Prostate gland (tissue), 2 donors: ENCODE results near the gene TOMM7. TPM values are rescaled to one million over a fixed set of nuclear protein-coding genes. Genes with fewer than 3 reads are reported as not detected.
A peak's percentile ranks its signal among the peaks of the same experiment; 100 is the strongest.

Experiments used
- DNase-seq: peaks from one replicate; pipeline ENCODE4 v3.0.0-alpha.2; 2019; ENCODE audit warnings: low spot score
- H3K27ac ChIP-seq, 2 donors: fragments of 200-600 bp; sonication (generic); 2 replicates each; pipeline ENCODE4 v1.5.1; 2017 to 2019
- H3K27me3 ChIP-seq: fragments of 200-600 bp; sonication (generic); replicated peaks from 2 replicates; pipeline ENCODE4 v1.5.1; 2019; ENCODE audit not compliant: insufficient read depth
- H3K36me3 ChIP-seq, 2 donors: fragments of 200-600 bp; sonication (generic); 1 replicate in 1 of 2; 2 replicates in 1 of 2; pipeline versions ENCODE4 v1.5.1 to v1.8.1; 2017 to 2019
- H3K4me1 ChIP-seq: fragments of 200-600 bp; sonication (generic); replicated peaks from 2 replicates; pipeline ENCODE4 v1.5.1; 2019
- H3K4me3 ChIP-seq, 2 donors: fragments of 200-600 bp; sonication (generic); 2 replicates each; pipeline ENCODE4 v1.5.1; 2017 to 2019
- H3K9me3 ChIP-seq: fragments of 200-600 bp; sonication (generic); 2 replicates; pipeline ENCODE4 v1.5.1; 2017
- POLR2A ChIP-seq: fragments of 450-650 bp; IDR thresholded peaks from one replicate; pipeline ENCODE4 v1.6.1; 2016; ENCODE audit warnings: antibody characterized with exemption, mild to moderate bottlenecking
- POLR2AphosphoS5 ChIP-seq: sonication (generic); formaldehyde crosslinking; IDR thresholded peaks from one replicate; pipeline ENCODE4 v1.6.1; 2017; ENCODE audit warnings: antibody characterized with exemption
- WGBS: methylation state at CpG from one replicate; pipeline ENCODE4 v1.1.5; 2018; 5-methylcytosine and 5-hydroxymethylcytosine counted together
- intact Hi-C: fragments of 100-400 bp; cut with DNase I; formaldehyde crosslinking; loops from one replicate; pipeline ENCODE4 v1.14.2; 2022
- total RNA-seq, 2 donors: library from RNA; depleted of rRNA; stranded (reverse); fragments of >200 nt; gene quantifications; one replicate each; pipeline ENCODE4 v1.1.0, GENCODE V29; 2016
- TF ChIP-seq, protein P1 (sequence below), 4 experiments: fragments of 200-600 bp in 2 of 4; fragments of 450-650 bp in 2 of 4; sonication (generic) in 2 of 4; IDR thresholded peaks; 1 replicate in 3 of 4; 2 replicates in 1 of 4; pipeline ENCODE4 v1.5.1; 2016 to 2019; ENCODE audit warnings: antibody characterized with exemption in 4 of 4, mild to moderate bottlenecking in 2 of 4, moderate library complexity in 2 of 4

The TOMM7 gene
- 100 to 1,000 TPM; 124 to 190 TPM for total RNA-seq

DNA sequence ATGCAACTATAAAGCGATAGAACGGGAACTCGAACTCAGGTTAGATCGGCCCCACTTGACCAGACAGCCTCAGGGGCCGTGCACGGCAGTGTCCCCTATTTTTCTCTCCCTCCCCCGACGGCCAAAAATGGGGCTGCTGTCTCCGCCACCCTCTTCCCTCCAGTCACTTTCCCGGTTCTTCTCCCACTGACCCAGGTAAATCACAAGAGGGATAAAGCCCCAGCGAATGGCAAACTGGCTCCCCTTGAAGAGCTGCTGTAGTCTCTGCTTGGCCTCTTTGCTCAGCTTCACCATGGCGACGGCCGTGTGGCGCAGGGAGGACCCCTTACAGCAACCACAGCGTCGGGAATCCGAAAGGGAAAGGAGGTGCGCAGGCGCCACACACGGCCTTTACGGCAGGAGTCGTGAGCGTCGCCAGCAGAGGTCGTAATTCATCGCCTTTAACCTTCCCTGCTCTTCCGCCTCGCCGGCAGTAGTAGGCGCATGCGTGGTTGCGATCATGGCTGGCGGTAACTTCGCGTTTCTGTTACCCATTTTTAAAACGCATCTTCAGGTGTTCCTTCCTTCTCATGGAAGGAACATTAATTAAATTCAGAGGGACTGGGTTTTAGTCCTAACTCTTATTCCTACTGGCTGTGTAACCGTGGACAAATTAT is at the start of gene TOMM7:
Gene TOMM7, minus strand, starts transcription at position 364 of the 656 bp plus-strand sequence. Its CDS starts 70 bp downstream, at position 294.
- H3K4me1 ChIP-seq = no peaks in the 10 kb centered on the region
- no peaks in the 10 kb centered on the region for H3K9me3 ChIP-seq
- H3K4me3 ChIP-seq = peak within 1 kb of the TSS; percentile 63 to 72
- H3K27ac ChIP-seq = peak within 1 kb of the TSS; percentile 62
- TF ChIP-seq, protein P1, sequence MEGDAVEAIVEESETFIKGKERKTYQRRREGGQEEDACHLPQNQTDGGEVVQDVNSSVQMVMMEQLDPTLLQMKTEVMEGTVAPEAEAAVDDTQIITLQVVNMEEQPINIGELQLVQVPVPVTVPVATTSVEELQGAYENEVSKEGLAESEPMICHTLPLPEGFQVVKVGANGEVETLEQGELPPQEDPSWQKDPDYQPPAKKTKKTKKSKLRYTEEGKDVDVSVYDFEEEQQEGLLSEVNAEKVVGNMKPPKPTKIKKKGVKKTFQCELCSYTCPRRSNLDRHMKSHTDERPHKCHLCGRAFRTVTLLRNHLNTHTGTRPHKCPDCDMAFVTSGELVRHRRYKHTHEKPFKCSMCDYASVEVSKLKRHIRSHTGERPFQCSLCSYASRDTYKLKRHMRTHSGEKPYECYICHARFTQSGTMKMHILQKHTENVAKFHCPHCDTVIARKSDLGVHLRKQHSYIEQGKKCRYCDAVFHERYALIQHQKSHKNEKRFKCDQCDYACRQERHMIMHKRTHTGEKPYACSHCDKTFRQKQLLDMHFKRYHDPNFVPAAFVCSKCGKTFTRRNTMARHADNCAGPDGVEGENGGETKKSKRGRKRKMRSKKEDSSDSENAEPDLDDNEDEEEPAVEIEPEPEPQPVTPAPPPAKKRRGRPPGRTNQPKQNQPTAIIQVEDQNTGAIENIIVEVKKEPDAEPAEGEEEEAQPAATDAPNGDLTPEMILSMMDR (IDR thresholded peaks at IDR 0.05) = peak; percentile 29 to 74 (median 66)
- peak; percentile 96 for TF ChIP-seq POLR2AphosphoS5
- TF ChIP-seq POLR2A = peak; percentile 26
- DNase-seq = peak; percentile 81
- WGBS = under 1% methylated on average over 38 of the region's 38 CpGs
- intact Hi-C loops = loop anchor here (2.0 to 5.0 kb wide), 2 partner anchors 234 to 260 kb away; no protein-coding TSS in a partner anchor
- H3K27me3 ChIP-seq = no peaks in the 10 kb centered on the region
- H3K36me3 ChIP-seq = no peaks in the 10 kb centered on the region

DNA sequence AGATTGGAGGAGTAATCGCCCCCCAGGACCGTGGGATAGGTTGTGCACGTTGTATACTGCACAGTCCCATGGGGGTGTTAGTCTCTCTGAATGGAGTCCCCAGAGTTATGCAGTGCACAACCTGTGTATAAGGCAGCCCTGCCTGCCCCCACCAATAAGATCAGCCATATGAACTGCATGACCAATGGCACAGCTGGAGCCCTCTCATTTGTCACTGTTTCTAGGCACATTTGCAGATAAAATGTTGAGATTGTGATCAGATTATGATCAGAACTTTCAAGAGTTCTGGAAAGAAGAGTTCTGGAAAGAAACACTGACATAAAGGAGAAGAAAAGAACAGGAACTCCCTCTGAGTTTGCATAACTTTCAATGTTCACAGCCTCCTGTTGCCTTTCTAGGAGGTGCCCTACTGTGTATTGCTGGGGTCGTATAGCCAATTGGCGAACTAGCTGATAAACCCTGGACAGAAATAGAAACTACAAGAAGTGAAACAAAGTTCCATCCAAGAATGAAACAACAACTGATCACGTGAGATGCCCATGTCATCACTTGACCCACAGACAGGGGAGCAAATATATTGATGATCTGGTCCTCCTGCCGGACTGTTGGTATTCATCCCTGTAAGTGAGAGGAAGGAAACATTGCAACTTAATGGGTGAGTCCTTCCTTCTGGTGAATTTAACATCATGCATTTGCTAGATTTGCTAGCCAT is 49.6 kb upstream of the TOMM7 start:
- WGBS = 68% methylated on average over 7 of the region's 7 CpGs
- intact Hi-C loops = no loop called here
- no peak overlapping the region for H3K4me3 ChIP-seq
- H3K27ac ChIP-seq = no peak overlapping the region
- no peaks in the 10 kb centered on the region for H3K36me3 ChIP-seq
- no peak for DNase-seq
- no peaks in the 10 kb centered on the region for H3K27me3 ChIP-seq
- no peaks in the 10 kb centered on the region for H3K4me1 ChIP-seq
- H3K9me3 ChIP-seq = no peaks in the 10 kb centered on the region
- TF ChIP-seq POLR2A = no peak
- TF ChIP-seq, protein P1 (IDR thresholded peaks at IDR 0.05) = no peak
- no peak for TF ChIP-seq POLR2AphosphoS5

DNA sequence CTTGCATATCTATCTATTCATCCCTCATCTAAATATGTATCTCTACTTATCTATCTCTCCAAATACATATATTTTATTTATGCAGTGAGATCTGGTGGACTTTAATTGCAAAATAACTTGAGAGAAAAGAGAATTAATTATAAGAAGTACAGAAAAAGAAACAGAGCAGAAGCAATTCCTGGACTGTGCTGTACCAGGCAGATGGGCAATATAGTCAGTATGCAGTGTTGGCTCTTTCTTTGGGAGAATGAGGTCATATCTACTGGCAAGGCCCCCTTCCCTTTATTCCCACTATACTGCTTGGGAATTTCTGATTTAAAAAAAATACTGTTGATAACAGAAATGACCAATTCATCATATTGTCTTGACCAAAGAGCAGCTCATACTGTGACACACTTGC is 49.0 kb upstream of the TOMM7 start:
- Histone ChIP-seq H3K27ac (no peak overlapping the region), H3K4me3 (no peak overlapping the region), H3K27me3 (no peaks in the 10 kb centered on the region), H3K9me3 (no peaks in the 10 kb centered on the region), H3K4me1 (no peaks in the 10 kb centered on the region), H3K36me3 (no peaks in the 10 kb centered on the region)
- intact Hi-C loops = no loop called here
- TF ChIP-seq POLR2AphosphoS5 (no peak), POLR2A (no peak)
- TF ChIP-seq, protein P1 (IDR thresholded peaks at IDR 0.05) = no peak
- no peak for DNase-seq

DNA sequence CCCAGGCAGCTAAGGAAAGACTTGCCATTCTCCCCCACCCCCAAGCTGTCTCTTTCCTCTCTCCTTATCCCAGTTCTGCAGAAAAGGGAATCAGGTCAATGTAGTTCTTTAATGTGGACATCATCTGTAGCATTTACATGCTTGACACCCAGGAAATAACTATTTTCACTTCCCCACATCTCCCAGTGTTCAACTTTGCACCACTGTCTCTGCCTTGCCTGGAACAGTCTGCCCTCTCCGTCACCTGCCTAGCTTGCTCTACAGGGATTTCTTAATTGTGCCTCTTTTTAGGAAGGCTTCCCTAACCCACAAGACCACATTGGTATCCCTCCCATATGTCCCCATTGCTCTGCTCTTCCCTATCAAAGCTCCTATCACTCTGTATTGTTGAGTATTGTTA is 45.9 kb upstream of the TOMM7 start:
- intact Hi-C loops = no loop called here
- TF ChIP-seq POLR2A (no peak), POLR2AphosphoS5 (no peak)
- TF ChIP-seq, protein P1 (IDR thresholded peaks at IDR 0.05) = no peak
- Histone ChIP-seq H3K27me3 (no peaks in the 10 kb centered on the region), H3K27ac (no peak overlapping the region), H3K4me1 (no peaks in the 10 kb centered on the region), H3K9me3 (no peaks in the 10 kb centered on the region), H3K4me3 (no peak overlapping the region), H3K36me3 (no peaks in the 10 kb centered on the region)
- DNase-seq = no peak
- WGBS = 94% methylated on average over 1 of the region's 1 CpG
